ENCODE data around the gene ACMSD. TPM values are rescaled to one million over a fixed set of nuclear protein-coding genes. Genes with fewer than 3 reads are reported as not detected.

Gene ACMSD
- total RNA-seq (2014; rRNA removed; shearing (Covaris generic)), result not detected in 2 replicates

DNA sequence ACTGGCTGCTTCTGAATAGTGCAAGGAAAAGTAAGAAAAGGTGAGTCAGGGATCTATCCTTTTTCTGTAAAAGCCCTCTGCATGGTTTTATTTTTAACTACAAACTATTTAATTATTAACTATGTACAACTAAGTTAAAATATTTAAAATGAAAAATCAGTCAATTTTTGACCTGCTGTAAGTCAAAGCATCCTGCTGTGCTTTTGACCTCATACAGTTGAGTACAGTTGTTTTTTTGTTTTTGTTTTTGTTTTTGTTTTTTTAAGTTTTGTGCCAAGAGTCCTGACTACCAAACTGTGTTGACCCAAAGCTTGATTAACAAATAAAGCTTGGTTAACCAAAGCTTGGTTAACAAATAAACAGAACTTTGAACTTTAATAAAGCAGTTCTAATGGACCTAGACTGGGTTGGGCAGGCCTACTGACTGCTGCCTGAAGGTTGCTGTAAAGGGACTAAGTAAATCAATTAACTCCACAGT lies at the start of gene ACMSD:
Gene ACMSD (plus strand): TSS at position 474 of the 478 bp plus-strand sequence. CDS start 67 bp downstream, outside the sequence.

GRCh38 chr2:134918526-134919340 lies 80.3 kb downstream of the ACMSD start, which contains the start of gene CCNT2:
Gene CCNT2 (plus strand): TSS chr2:134918822. CDS start chr2:134918855, 33 bp downstream.

Small RNAs within 50 kb of the gene (small RNA-seq; reads per million reads assigned to genes)
- gene AC110620.1 (not detected), gene MIR5590 (not detected)

Other genes with a start within 250 kb of the ACMSD start
- gene TMEM163, start 119.6 kb upstream of the ACMSD start, total RNA-seq (2014; rRNA removed; shearing (Covaris generic)), result 0.11 and 0.42 TPM in 2 replicates
- gene CCNT2, start 80.2 kb downstream of the ACMSD start, total RNA-seq (2014; rRNA removed; shearing (Covaris generic)), result 10.0 and 14.5 TPM in 2 replicates
- not detected in 2 replicates for gene MAP3K19, start 208.8 kb downstream of the ACMSD start, total RNA-seq (2014; rRNA removed; shearing (Covaris generic))
- 27.6 and 29.1 TPM in 2 replicates for gene RAB3GAP1, start 213.7 kb downstream of the ACMSD start, total RNA-seq (2014; rRNA removed; shearing (Covaris generic))